HG02798 (cell line): ENCODE measurements around the gene FGFR2.
A peak's percentile ranks its signal among the peaks of the same experiment; 100 is the strongest.

Source experiments
- ATAC-seq: cut with Tn5 transposase; IDR thresholded peaks from one replicate; pipeline ENCODE4 v1.9.1; 2021; ENCODE audit warnings: mild to moderate bottlenecking; ENCODE audit not compliant: unreplicated experiment, poor library complexity

Gene FGFR2

GRCh38 chr10:121611393-121612159, 13.3 kb upstream of the FGFR2 start:
- no peak for ATAC-seq

- ATAC-seq: no peak
Observed at GRCh38 chr10:121610798-121611323, 12.6 kb upstream of the FGFR2 start.

- no peak for ATAC-seq
Observed at GRCh38 chr10:121609426-121610380, 11.5 kb upstream of the FGFR2 start.

GRCh38 chr10:121608469-121609190, 10.4 kb upstream of the FGFR2 start:
- peak; percentile 78 for ATAC-seq

GRCh38 chr10:121607310-121608055, 9.2 kb upstream of the FGFR2 start:
- no peak for ATAC-seq

GRCh38 chr10:121605708-121606107, 7.5 kb upstream of the FGFR2 start:
- no peak for ATAC-seq

- no peak for ATAC-seq
Observed at GRCh38 chr10:121601458-121601857, 3.2 kb upstream of the FGFR2 start.

- no peak for ATAC-seq
Observed at GRCh38 chr10:121600611-121601010, 2.4 kb upstream of the FGFR2 start.

GRCh38 chr10:121599947-121600346, 1.7 kb upstream of the FGFR2 start:
- no peak for ATAC-seq

- no peak for ATAC-seq
Observed at GRCh38 chr10:121597504-121598262, 561 bp downstream of the FGFR2 start.

GRCh38 chr10:121596689-121597503, 1.3 kb downstream of the FGFR2 start:
- ATAC-seq: no peak

- ATAC-seq: no peak
Observed at GRCh38 chr10:121595806-121596688, 2.2 kb downstream of the FGFR2 start.

GRCh38 chr10:121595351-121595805, 2.9 kb downstream of the FGFR2 start:
- ATAC-seq: no peak

GRCh38 chr10:121594623-121595350, 3.5 kb downstream of the FGFR2 start:
- ATAC-seq: no peak

- no peak for ATAC-seq
Observed at GRCh38 chr10:121594076-121594475, 4.2 kb downstream of the FGFR2 start.

- ATAC-seq: no peak
Observed at GRCh38 chr10:121593281-121594075, 4.8 kb downstream of the FGFR2 start.
